Stimulated activated CD4-positive, alpha-beta T cell treated with anti-CD3 and anti-CD28 coated beads, Interleukin-15, amount 100 ng/mL, for 24 hours (primary cell): ENCODE measurements around the gene TEX54.
"Not testable (repeated sequence)": the region's sequence is repeated elsewhere in the genome, so short reads cannot be mapped to it uniquely, and the experiment has no call there.

ENCODE experiments used
- DNase-seq: peaks from one replicate; pipeline ENCODE4 v3.0.0-alpha.2; 2020

Gene TEX54

DNA sequence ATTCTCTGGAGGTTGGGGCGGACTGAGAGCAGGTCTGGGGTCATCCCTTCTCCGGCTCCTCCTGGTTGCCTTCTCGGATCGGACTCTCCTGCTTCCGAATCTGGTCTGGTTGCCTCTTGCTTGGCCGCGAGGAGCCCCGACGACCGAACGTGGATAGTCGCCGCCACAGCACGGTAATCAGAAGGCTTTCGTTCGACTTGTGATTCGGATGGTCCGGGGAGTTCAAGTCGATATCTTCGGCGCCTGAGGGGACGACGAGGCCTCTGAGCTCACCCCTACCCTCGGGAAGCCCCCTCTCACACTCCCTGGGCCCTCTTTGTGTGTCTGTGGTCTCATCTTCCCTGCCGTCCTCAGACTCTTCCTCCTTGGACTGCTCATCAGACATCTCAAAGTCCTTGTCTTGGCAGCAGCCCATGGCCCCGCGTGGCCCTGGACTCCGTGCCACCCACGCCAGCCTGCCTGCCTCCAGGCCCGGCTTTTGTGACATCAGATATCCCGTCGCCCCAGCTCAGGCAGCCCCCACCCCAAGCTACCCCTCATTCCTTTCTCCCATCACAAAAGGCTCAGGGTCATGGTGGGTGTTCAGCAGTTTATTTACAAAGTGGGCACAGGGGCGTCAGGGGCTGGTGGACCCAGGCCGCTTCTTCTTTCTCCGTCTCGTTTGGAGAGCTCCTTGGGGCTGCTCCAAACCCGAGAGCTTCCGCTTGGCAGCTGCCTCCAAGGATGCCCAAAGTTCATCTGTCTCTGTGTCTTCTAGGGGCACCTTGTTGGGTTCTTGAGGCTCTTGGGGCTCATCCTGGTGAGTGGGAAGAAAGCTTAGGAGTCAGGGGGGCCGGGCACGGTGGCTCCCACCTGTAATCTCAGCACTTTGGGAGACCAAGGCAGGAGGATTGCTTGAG lies at the start of gene TEX54:
TSS of gene TEX54 (minus strand) at position 506 of the 899 bp plus-strand sequence.
- DNase-seq = no peak

DNA sequence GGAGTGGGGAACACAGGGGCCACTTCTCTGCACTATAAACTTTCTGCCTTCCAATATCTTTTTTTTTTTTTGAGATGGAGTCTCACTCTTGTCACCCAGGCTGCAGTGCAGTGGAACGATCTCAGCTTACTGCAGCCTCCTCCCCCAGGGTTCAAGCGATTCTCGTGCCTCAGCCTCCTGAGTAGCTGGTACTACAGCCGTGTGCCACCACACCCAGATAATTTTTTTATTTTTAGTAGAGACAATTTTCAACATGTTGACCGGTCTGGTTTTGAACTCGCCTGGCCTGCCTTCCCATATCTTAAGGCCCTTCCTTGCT lies 49.7 kb upstream of the TEX54 start:
- DNase-seq = no peak

- peak; percentile 97 for DNase-seq
Measured at GRCh38 chr11:62881579-62882430, 49.2 kb upstream of the TEX54 start.

DNA sequence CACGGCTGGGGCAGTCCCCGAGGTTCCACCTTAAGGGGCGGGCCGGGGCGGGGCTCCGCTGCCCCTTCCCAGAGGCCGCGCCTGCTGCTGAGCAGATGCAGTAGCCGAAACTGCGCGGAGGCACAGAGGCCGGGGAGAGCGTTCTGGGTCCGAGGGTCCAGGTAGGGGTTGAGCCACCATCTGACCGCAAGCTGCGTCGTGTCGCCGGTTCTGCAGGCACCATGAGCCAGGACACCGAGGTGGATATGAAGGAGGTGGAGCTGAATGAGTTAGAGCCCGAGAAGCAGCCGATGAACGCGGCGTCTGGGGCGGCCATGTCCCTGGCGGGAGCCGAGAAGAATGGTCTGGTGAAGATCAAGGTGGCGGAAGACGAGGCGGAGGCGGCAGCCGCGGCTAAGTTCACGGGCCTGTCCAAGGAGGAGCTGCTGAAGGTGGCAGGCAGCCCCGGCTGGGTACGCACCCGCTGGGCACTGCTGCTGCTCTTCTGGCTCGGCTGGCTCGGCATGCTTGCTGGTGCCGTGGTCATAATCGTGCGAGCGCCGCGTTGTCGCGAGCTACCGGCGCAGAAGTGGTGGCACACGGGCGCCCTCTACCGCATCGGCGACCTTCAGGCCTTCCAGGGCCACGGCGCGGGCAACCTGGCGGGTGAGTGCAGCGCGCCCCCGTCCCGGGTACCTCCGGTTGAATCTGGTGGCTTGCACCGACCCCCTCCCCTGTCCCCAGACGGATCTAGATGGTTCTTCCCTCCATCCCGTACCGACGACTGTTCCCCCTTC lies 48.4 kb upstream of the TEX54 start, which contains the start of gene SLC3A2:
TSS of gene SLC3A2 (plus strand) at position 94 of the 776 bp plus-strand sequence. CDS start at position 222, 128 bp downstream.
- DNase-seq = peak; percentile 90

GRCh38 chr11:62880231-62880802 lies 47.7 kb upstream of the TEX54 start:
- peak; percentile 66 for DNase-seq

DNA sequence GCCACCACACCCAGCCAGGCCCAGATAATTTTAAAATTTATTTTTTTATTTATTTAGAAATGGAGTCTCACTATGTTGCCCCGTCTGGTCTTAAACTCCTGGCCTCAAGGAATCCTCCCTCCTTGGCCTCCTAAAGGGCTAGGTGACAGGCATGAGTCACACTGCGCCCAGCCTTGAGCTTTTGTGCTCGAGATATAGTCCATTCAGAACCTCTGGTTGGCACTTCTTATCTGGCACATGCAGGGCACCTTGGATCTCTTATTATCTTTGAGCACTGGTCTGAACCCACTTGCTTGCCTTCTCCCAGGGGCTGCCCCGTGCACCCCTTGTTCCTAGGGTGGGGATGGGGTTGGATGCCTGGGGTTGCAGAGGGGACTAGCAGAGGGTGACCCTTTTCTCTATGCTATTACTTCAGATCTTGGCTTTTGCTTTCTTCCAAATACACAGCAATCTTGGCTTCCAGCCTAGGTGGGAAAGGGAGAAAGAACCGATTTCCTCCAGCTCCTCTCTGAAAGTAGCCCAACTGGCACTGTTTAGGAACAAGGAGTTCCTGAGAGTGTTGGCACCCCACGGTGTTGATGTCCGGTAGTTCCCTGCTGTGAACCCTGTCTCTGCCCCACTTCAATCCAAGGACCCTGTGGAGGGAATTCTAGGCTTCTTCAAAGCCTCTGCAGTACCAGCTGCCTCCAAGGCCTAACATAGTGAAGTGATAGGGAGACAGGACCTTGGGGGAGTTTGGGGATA lies 46.8 kb upstream of the TEX54 start:
- DNase-seq = no peak

GRCh38 chr11:62876712-62877111 lies 44.1 kb upstream of the TEX54 start:
- no peak for DNase-seq

DNA sequence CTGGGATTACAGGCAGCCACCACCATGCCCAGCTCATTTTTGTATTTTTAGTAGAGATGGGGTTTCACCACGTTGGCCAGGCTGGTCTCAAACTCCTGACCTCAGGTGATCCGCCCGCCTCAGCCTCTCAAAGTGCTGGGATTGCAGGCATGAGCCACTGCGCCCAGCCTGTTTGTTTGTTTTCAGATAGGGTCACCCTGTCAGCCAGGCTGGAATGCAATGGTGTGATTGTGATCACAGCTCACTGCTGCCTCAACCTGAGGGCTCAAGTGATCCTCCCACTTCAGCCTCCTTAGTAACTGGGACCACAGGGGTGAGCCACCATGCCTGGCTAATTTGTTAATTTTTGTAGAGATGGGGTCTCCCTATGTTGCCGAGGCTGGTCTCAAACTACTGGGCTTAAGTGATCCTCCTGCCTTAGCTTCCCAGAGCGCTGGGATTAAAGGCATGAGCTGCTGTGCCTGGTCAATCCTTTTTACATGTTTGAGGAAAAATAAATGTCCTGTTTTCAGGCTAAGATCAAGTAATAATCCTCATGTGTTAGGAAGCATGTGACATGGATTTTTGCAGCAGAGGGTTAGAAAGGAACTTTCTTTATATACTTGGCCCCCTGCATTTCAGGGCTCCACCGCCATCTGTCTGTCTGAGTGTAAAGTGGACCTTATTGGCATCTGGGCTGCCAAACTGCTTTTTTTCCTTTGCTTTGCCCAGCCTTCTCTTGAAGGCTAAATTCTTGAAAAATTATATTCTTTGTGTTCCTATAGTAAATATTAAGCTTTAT lies 43.2 kb upstream of the TEX54 start:
- DNase-seq = no peak

DNA sequence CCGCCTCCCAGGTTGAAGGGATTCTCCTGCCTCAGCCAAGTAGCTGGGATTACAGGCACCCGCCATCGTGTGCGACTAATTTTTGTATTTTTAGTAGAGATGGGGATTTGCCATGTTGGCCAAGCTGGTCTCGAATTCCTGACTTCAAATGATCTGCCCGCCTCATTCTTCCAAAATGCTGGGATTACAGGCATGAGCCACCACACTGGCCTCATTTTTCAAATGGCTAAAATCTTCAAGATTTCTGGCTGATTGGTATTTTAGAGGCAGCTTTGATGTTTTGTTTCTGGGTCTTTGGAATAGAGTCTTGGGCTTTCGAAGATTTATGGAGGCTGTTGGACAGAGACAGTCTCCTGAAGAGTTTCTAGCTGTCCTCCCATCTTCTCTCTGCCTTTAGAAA lies 42.2 kb upstream of the TEX54 start:
- DNase-seq = no peak

GRCh38 chr11:62865635-62866034 lies 33.0 kb upstream of the TEX54 start:
- DNase-seq = no peak

DNA sequence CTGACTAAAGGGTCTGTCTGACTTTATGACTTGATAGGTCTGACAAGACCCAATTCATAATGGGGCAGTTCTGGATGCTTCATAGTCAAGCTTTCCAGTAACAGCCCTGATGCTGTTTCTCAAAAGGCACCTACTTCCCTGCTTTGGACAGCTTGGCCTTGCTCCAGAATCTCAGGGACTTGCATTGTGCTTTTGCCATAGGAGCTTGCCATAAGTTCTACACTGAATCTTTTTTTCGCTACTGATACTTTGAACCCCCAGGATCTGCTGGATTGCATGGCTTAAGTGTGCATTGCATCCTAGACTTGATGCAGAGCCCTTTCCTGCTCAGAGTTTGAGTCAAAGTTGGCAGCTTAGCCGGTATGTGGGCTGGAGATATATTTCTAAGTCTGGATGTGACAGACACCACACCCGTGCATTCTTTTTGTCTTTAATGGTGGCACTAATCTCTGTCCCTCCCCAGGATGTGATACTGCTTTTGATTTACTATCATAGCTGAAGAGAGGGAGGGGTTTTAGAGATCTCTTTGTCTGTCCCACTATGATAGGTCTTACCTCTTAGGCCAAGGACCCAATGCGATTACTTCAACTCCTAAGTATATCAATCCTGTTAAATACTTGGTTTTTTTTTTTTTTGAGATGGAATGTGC lies 31.2 kb upstream of the TEX54 start:
- DNase-seq = no peak

DNA sequence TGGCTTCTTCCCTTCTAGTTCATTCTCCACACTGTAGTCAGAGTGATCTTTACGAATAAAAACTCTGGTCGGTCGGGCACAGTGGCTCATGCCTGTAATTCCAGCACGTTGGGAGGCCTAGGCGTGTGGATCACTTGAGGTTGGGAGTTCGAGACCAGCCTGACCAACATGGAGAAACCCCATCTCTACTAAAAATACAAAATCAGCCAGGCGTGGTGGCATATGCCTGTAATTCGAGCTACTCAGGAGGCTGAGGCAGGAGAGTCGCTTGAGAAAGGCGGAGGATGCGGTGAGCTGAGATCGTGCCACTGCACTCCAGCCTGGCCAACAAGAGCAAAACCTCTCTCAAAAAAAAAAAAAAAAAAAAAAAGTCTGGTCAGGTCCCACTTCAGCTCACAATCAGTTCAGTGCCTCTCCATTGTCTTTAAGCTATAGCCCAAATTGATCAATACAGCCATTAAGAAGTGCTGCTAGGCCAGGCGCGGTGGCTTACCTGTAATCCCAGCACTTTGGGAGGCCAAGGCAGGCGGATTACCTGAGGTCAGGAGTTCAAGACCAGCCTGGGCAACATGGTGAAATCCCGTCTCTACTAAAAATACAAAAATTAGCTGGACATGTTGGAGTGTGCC lies 29.0 kb upstream of the TEX54 start:
- not testable (repeated sequence) for DNase-seq

- DNase-seq = peak; percentile 16
Measured at GRCh38 chr11:62860835-62861563, 28.4 kb upstream of the TEX54 start.

DNA sequence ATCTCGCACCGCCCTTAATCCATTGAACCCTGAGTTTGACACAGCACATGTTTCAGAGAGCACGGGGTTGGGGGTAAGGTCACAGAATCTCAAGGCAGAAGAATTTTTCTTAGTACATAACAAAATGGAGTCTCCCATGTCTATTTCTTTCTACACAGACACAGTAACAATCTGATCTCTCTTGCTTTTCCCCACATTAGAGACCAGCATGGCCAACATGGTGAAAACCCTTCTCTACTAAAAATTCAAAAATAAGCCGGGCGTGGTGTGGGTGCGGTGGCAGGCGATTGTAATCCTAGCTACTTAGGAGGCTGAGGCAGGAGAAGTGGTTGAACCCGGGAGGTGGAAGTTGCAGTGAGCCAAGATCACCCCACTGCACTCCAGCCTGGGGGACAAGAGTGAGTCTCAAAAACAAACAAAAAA lies 26.7 kb upstream of the TEX54 start:
- not testable (repeated sequence) for DNase-seq

GRCh38 chr11:62858201-62858600 lies 25.6 kb upstream of the TEX54 start:
- DNase-seq = no peak

GRCh38 chr11:62857541-62857982 lies 24.9 kb upstream of the TEX54 start:
- DNase-seq = no peak

DNA sequence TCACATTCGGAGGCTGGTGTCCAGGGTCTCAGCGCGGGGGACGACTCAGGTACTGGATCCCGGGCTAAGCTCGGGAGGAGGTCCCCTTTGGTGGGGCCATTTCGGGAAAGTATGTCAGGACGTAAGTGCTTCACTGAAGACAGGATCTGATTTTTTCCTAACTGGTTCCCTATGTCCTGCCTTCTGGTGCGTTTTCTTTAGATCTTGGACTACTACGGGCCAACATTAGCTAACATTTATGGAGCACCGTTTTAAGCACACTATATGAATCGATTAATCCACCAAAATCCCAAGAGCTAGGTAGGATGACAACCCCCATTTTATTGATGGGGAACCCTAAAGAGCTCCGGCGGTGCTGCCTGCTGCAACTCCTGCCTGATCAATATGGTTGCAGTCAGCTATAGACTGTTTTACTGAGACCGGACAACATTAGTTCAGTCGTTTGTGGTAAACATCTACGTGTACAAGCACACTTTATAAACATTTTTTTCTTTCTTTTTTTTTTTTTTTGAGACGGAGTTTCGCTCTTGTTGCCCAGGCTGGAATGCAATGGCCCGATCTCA lies 23.8 kb upstream of the TEX54 start:
- peak; percentile 28 for DNase-seq

DNA sequence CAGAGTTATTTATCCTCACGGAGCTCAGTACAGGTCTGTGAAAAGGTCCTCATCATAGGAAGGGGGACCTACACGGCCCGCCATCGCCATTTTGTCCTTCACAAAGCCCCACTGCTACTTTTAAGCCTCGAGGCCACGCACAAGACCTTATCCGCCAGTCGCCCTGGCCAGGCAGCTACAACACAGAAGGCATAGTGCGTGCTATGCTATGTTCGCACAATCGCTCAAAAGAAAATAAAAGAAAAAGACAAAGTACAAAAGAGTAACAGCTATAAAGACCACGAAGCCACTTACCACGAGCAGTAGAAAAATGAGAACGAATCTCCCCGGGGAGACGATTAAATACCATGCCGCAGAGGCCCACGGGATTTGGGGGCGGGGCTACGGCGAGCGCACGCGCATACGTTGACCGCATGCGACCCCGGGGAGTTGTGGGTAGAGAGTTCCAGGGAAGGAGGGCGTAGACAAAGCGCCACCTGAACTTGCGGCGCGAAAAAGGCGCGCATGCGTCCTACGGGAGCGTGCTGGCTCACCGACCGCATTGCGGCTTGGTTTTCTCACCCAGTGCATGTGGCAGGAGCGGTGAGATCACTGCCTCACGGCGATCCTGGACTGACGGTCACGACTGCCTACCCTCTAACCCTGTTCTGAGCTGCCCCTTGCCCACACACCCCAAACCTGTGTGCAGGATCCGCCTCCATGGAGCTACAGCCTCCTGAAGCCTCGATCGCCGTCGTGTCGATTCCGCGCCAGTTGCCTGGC lies 23.1 kb upstream of the TEX54 start:
- DNase-seq = peak; percentile 98
